HCT116 (cell line): ENCODE measurements around the gene FRS2. TPM values are rescaled to one million over a fixed set of nuclear protein-coding genes. Genes with fewer than 3 reads are reported as not detected.

Experiments
- ATAC-seq: fragments of 200-7000 bp; cut with Tn5 transposase; 2 replicates; pipeline ENCODE4 v1.9.1; 2020; ENCODE audit warnings: mild to moderate bottlenecking, moderate library complexity
- BruUV-seq: library from RNA; stranded (reverse); fragments of 400-500 nt; replicated peaks from 2 replicates; lab custom pipeline; 2021; lab: Mats Ljungman, UMichigan
- CTCF ChIA-PET: fragments of 300-600 bp; sonication (Branson Sonifier 250); formaldehyde crosslinking; loops from one replicate; lab custom pipeline; 2021; ENCODE audit warnings: antibody characterized with exemption; lab: Charles Lee
- POLR2A ChIA-PET: fragments of 300-600, 350-600 bp; sonication (Branson Sonifier 250); formaldehyde crosslinking; loops from one replicate; lab custom pipeline; 2021; ENCODE audit warnings: antibody characterized with exemption; lab: Charles Lee
- RAD21 ChIA-PET, 2 experiments: fragments of 300-600 bp; sonication (Branson Sonifier 250); formaldehyde crosslinking; loops; one replicate each; lab custom pipeline; 2023; ENCODE audit warnings: low total read pairs in 2 of 2; ENCODE audit not compliant: uncharacterized antibody in 2 of 2, unreplicated experiment in 2 of 2, low non-redundant PET in 1 of 2; lab: Charles Lee
- DNase-seq: peaks from one replicate; pipeline ENCODE4 v3.0.0-alpha.2; 2010; ENCODE audit warnings: low read depth, low spot score
- H2AFZ ChIP-seq: fragments of 200-600 bp; shearing (Covaris generic), sonication (generic); 2 replicates; pipeline ENCODE4 v1.6.1; 2017; ENCODE audit warnings: low read depth, mixed run types, mixed read lengths, antibody characterized with exemption, low read length; ENCODE audit not compliant: poor library complexity, severe bottlenecking
- H3K27ac ChIP-seq: 2 replicates; pipeline ENCODE4 v1.5.1; 2012; ENCODE audit warnings: low read depth, low read length
- H3K27me3 ChIP-seq: fragments of 200-600 bp; sonication (generic); 2 replicates; pipeline ENCODE4 v1.6.1; 2016; ENCODE audit warnings: mixed run types, low read length, mixed read lengths; ENCODE audit not compliant: insufficient read depth
- H3K36me3 ChIP-seq, 2 experiments: fragments of 200-500 bp in 1 of 2; fragments of 200-600 bp in 1 of 2; sonication (Bioruptor generic) in 1 of 2; sonication (generic) in 1 of 2; 2 replicates each; pipeline versions ENCODE4 v1.5.1 to v1.6.1; 2014 to 2016; ENCODE audit warnings: low read length in 2 of 2, inconsistent platforms in 1 of 2, mixed read lengths in 1 of 2, mixed run types in 1 of 2; ENCODE audit not compliant: insufficient read depth in 2 of 2, control insufficient read depth in 1 of 2
- H3K4me1 ChIP-seq, 2 experiments: fragments of 200-600 bp in 1 of 2; sonication (generic) in 1 of 2; 2 replicates each; pipeline versions ENCODE4 v1.5.1 to v1.6.1; 2012 to 2017; ENCODE audit warnings: low read length in 2 of 2, inconsistent platforms in 1 of 2, mild to moderate bottlenecking in 1 of 2, mixed read lengths in 1 of 2, mixed run types in 1 of 2, moderate library complexity in 1 of 2; ENCODE audit not compliant: insufficient read depth in 2 of 2, control insufficient read depth in 1 of 2
- H3K4me2 ChIP-seq: fragments of 200-600 bp; sonication (generic); 2 replicates; pipeline ENCODE4 v1.6.1; 2017; ENCODE audit warnings: mixed run types, low read length, mixed read lengths
- H3K4me3 ChIP-seq, 2 experiments: fragments of 200-600 bp in 1 of 2; sonication (generic) in 1 of 2; replicated peaks in 1 of 2; 2 replicates each; pipeline ENCODE4 v1.5.1; 2011 to 2016; ENCODE audit warnings: low read length in 2 of 2, control low read depth in 1 of 2, low read depth in 1 of 2, mild to moderate bottlenecking in 1 of 2, mixed read lengths in 1 of 2, mixed run types in 1 of 2
- H3K79me2 ChIP-seq: fragments of 200-600 bp; sonication (generic); 2 replicates; pipeline ENCODE4 v1.6.1; 2017; ENCODE audit warnings: mild to moderate bottlenecking, mixed run types, low read length, moderate library complexity, mixed read lengths; ENCODE audit not compliant: insufficient read depth
- H3K9ac ChIP-seq: fragments of 200-600 bp; sonication (generic); 2 replicates; pipeline ENCODE4 v1.6.1; 2016; ENCODE audit warnings: low read length, mixed read lengths
- H3K9me2 ChIP-seq: fragments of 200-600 bp; sonication (generic), shearing (Covaris generic); 2 replicates; pipeline ENCODE4 v1.6.1; 2017; ENCODE audit warnings: mixed run types, mild to moderate bottlenecking, moderate library complexity; ENCODE audit not compliant: insufficient read depth
- H3K9me3 ChIP-seq, 2 experiments: fragments of 200-500 bp in 1 of 2; fragments of 200-600 bp in 1 of 2; sonication (Bioruptor generic) in 1 of 2; sonication (generic) in 1 of 2; 2 replicates each; pipeline ENCODE4 v1.6.1; 2014 to 2017; ENCODE audit warnings: low read length in 2 of 2, mixed read lengths in 2 of 2, inconsistent platforms in 1 of 2, low read depth in 1 of 2, mild to moderate bottlenecking in 1 of 2, mixed run types in 1 of 2, moderate library complexity in 1 of 2; ENCODE audit not compliant: control insufficient read depth in 1 of 2, insufficient read depth in 1 of 2
- H4K20me1 ChIP-seq: fragments of 200-600 bp; sonication (generic), shearing (Covaris generic); 2 replicates; pipeline ENCODE4 v1.6.1; 2017; ENCODE audit warnings: mixed run types, mild to moderate bottlenecking, moderate library complexity; ENCODE audit not compliant: insufficient read depth
- CBX3 ChIP-seq: IDR thresholded peaks from 2 replicates; pipeline ENCODE4 v1.6.1; 2012; ENCODE audit warnings: low read depth
- CEBPB ChIP-seq: IDR thresholded peaks from 2 replicates; pipeline ENCODE4 v1.6.1; 2012; ENCODE audit warnings: low read depth
- EGR1 ChIP-seq: IDR thresholded peaks from 2 replicates; pipeline ENCODE4 v1.6.1; 2012; ENCODE audit warnings: low read depth
- ELF1 ChIP-seq: IDR thresholded peaks from 2 replicates; pipeline ENCODE4 v1.6.1; 2012; ENCODE audit warnings: low read depth, borderline replicate concordance
- EZH2 ChIP-seq: fragments of 200-600 bp; sonication (generic); IDR thresholded peaks from 2 replicates; pipeline ENCODE4 v1.6.1; 2017; ENCODE audit warnings: antibody characterized with exemption, mixed run types
- EZH2phosphoT487 ChIP-seq: fragments of 200-600 bp; IDR thresholded peaks from 2 replicates; pipeline ENCODE4 v1.6.1; 2018; ENCODE audit warnings: antibody characterized with exemption, borderline replicate concordance
- FOSL1 ChIP-seq: IDR thresholded peaks from 2 replicates; pipeline ENCODE4 v1.6.1; 2012; ENCODE audit warnings: low read depth
- JUND ChIP-seq: IDR thresholded peaks from 2 replicates; pipeline ENCODE4 v1.6.1; 2012
- MAX ChIP-seq: IDR thresholded peaks from 2 replicates; pipeline ENCODE4 v1.6.1; 2012
- POLR2A ChIP-seq: IDR thresholded peaks from 2 replicates; pipeline ENCODE4 v1.7.0; 2011; ENCODE audit warnings: borderline replicate concordance; ENCODE audit not compliant: insufficient read depth, insufficient read length; ENCODE audit errors: extremely low read depth
- RAD21 ChIP-seq: IDR thresholded peaks from 2 replicates; pipeline ENCODE4 v1.6.1; 2012; ENCODE audit warnings: low read depth, mild to moderate bottlenecking
- SIN3A ChIP-seq: IDR thresholded peaks from 2 replicates; pipeline ENCODE4 v1.6.1; 2012; ENCODE audit warnings: low read depth
- SP1 ChIP-seq: IDR thresholded peaks from 2 replicates; pipeline ENCODE4 v1.6.1; 2012; ENCODE audit warnings: low read depth
- SRF ChIP-seq: IDR thresholded peaks from 2 replicates; pipeline ENCODE4 v1.6.1; 2012; ENCODE audit warnings: low read depth
- TCF7L2 ChIP-seq: IDR thresholded peaks from 2 replicates; pipeline ENCODE4 v1.7.0; 2011; ENCODE audit warnings: borderline replicate concordance, inconsistent platforms; ENCODE audit not compliant: insufficient read depth, insufficient read length; ENCODE audit errors: extremely low read depth
- YY1 ChIP-seq: IDR thresholded peaks from 2 replicates; pipeline ENCODE4 v1.6.1; 2011; ENCODE audit warnings: low read length, low read depth, moderate library complexity, mild to moderate bottlenecking; ENCODE audit not compliant: insufficient replicate concordance; ENCODE audit errors: extremely low read depth
- ZBTB33 ChIP-seq: IDR thresholded peaks from 2 replicates; pipeline ENCODE4 v1.6.1; 2011; ENCODE audit warnings: mild to moderate bottlenecking, low read length, moderate library complexity; ENCODE audit not compliant: insufficient replicate concordance; ENCODE audit errors: extremely low read depth
- ZFX ChIP-seq: fragments of 450-650 bp; IDR thresholded peaks from 2 replicates; pipeline ENCODE4 v1.6.1; 2017
- ZNF274 ChIP-seq: fragments of 200-500 bp; sonication (Bioruptor generic); IDR thresholded peaks from 2 replicates; pipeline ENCODE4 v1.6.1; 2014; ENCODE audit warnings: mild to moderate bottlenecking, low read depth, low read length, inconsistent platforms
- intact Hi-C: fragments of 100-400 bp; cut with micrococcal nuclease; formaldehyde crosslinking; loops from 2 replicates; pipeline ENCODE4 v1.10.0; 2022
- total RNA-seq: library from RNA; stranded (reverse); gene quantifications from one replicate; pipeline ENCODE4 v1.2.1, GENCODE V29; 2021; ENCODE audit not compliant: unreplicated experiment

The FRS2 gene
- total RNA-seq, 1 experiment from 2014 or later: 14.7 TPM

GRCh38 chr12:69495071-69495470 is 24.9 kb downstream of the FRS2 start:
- Histone ChIP-seq H3K27me3 (no peaks in the 10 kb centered on the region), H3K36me3 (no peaks in the 10 kb centered on the region), H3K27ac (no peak overlapping the region), H3K4me2 (no peak overlapping the region), H3K79me2 (peaks cover 96% of the 10 kb centered on the region), H3K9ac (no peak overlapping the region)
- CTCF ChIA-PET: no interaction called here
- intact Hi-C loops: no loop called here
- no peak for DNase-seq
- ATAC-seq: no peak
- TF ChIP-seq EZH2 (no peak), EGR1 (no peak), RAD21 (no peak), SRF (no peak), JUND (no peak), CEBPB (no peak), SIN3A (no peak), POLR2A (no peak), FOSL1 (no peak), ZBTB33 (no peak), SP1 (no peak), ZFX (no peak), ZNF274 (no peak), TCF7L2 (no peak), YY1 (no peak), ELF1 (no peak), CBX3 (no peak), EZH2phosphoT487 (no peak), MAX (no peak)
- TF ChIP-seq, all 23 proteins: peak for 0
- no peaks in the 10 kb centered on the region for H3K9me3 ChIP-seq
- ChIA-PET RAD21 (no interaction called here), POLR2A (no interaction called here)
- H3K4me3 ChIP-seq: no peak overlapping the region
- BruUV-seq: no TSS peak
- H2AFZ ChIP-seq: no peak overlapping the region
- H4K20me1 ChIP-seq: peaks cover 4% of the 10 kb centered on the region; the same call in 1 of the 2 replicates
- H3K9me2 ChIP-seq: 0 out of 2 replicates have a peak, but pooled peaks cover 4% of the 10 kb centered on the region
- peaks cover 2 to 10% of the 10 kb centered on the region in 2 experiments for H3K4me1 ChIP-seq
